GM23338 (cell line): ENCODE data around the gene XYLT1. TPM values are rescaled to one million over a fixed set of nuclear protein-coding genes. Genes with fewer than 3 reads are reported as not detected.

ENCODE experiments used
- ATAC-seq: fragments of 200-7000 bp; cut with Tn5 transposase; 3 replicates; pipeline ENCODE4 v1.9.1; 2020
- DNase-seq: peaks from one replicate; pipeline ENCODE4 v3.0.0-alpha.2; 2015; ENCODE audit warnings: low spot score
- H2AFZ ChIP-seq: fragments of 200-600 bp; sonication (generic); 2 replicates; pipeline ENCODE4 v1.8.0; 2016; ENCODE audit warnings: antibody characterized with exemption, mild to moderate bottlenecking, moderate library complexity
- H3F3A ChIP-seq: fragments of 200-600 bp; sonication (generic); replicated peaks from 2 replicates; pipeline ENCODE4 v1.8.0; 2017; ENCODE audit warnings: antibody characterized with exemption, mixed run types, low read depth
- H3K27ac ChIP-seq: fragments of 200-600 bp; sonication (generic); 2 replicates; pipeline ENCODE4 v1.6.1; 2016; ENCODE audit warnings: low read depth
- H3K27me3 ChIP-seq: fragments of 200-600 bp; sonication (generic); 2 replicates; pipeline ENCODE4 v1.8.0; 2016; ENCODE audit warnings: mild to moderate bottlenecking, mixed run types, moderate library complexity; ENCODE audit not compliant: insufficient read depth
- H3K36me3 ChIP-seq: fragments of 200-600 bp; sonication (generic); 2 replicates; pipeline ENCODE4 v1.8.0; 2016; ENCODE audit warnings: mild to moderate bottlenecking; ENCODE audit not compliant: insufficient read depth
- H3K4me1 ChIP-seq: fragments of 200-600 bp; sonication (generic); 2 replicates; pipeline ENCODE4 v1.8.0; 2016; ENCODE audit warnings: mild to moderate bottlenecking, moderate library complexity; ENCODE audit not compliant: insufficient read depth
- H3K4me2 ChIP-seq: fragments of 200-600 bp; sonication (generic); 2 replicates; pipeline ENCODE4 v1.7.1; 2017; ENCODE audit warnings: mixed run types
- H3K4me3 ChIP-seq: fragments of 200-600 bp; sonication (generic); 2 replicates; pipeline ENCODE4 v1.6.1; 2016; ENCODE audit warnings: mixed run types
- H3K79me2 ChIP-seq: fragments of 200-600 bp; sonication (generic); replicated peaks from 2 replicates; pipeline ENCODE4 v1.8.0; 2017; ENCODE audit warnings: mild to moderate bottlenecking; ENCODE audit not compliant: insufficient read depth
- H3K9me2 ChIP-seq: fragments of 200-600 bp; sonication (generic); 2 replicates; pipeline ENCODE4 v1.8.0; 2017; ENCODE audit not compliant: insufficient read depth
- H4K20me1 ChIP-seq: fragments of 200-600 bp; sonication (generic); replicated peaks from 2 replicates; pipeline ENCODE4 v1.8.0; 2017; ENCODE audit warnings: mild to moderate bottlenecking; ENCODE audit not compliant: insufficient read depth
- H3K27ac Mint-ChIP-seq: 2 replicates; pipeline ENCODE4 v1.8.0; 2020; ENCODE audit warnings: inconsistent platforms, mild to moderate bottlenecking, moderate library complexity, mixed read lengths
- H3K27me3 Mint-ChIP-seq: 3 replicates; pipeline ENCODE4 v1.8.0; 2022; ENCODE audit warnings: low read depth, mild to moderate bottlenecking, moderate library complexity, mixed read lengths, inconsistent platforms; ENCODE audit not compliant: insufficient read depth, poor library complexity
- H3K36me3 Mint-ChIP-seq: 3 replicates; pipeline ENCODE4 v1.8.0; 2021; ENCODE audit warnings: low read depth, mild to moderate bottlenecking, inconsistent platforms, moderate library complexity, mixed read lengths
- H3K4me1 Mint-ChIP-seq: 3 replicates; pipeline ENCODE4 v1.8.0; 2020; ENCODE audit warnings: mild to moderate bottlenecking, inconsistent platforms, mixed read lengths
- H3K4me3 Mint-ChIP-seq: 3 replicates; pipeline ENCODE4 v1.8.0; 2021; ENCODE audit warnings: moderate library complexity, mild to moderate bottlenecking, inconsistent platforms, mixed read lengths
- H3K9me3 Mint-ChIP-seq: 3 replicates; pipeline ENCODE4 v1.8.0; 2020; ENCODE audit warnings: moderate library complexity, mild to moderate bottlenecking, inconsistent platforms, mixed read lengths
- ETS1 ChIP-seq: IDR thresholded peaks from 2 replicates; pipeline ENCODE4 v1.6.1; 2016; ENCODE audit warnings: antibody characterized with exemption
- EZH2phosphoT487 ChIP-seq: fragments of 200-600 bp; sonication (generic); IDR thresholded peaks from one replicate; pipeline ENCODE4 v1.8.1; 2018; ENCODE audit warnings: antibody characterized with exemption; ENCODE audit not compliant: unreplicated experiment
- JUNB ChIP-seq: IDR thresholded peaks from one replicate; pipeline ENCODE4 v1.6.1; 2016; ENCODE audit warnings: antibody characterized with exemption; ENCODE audit not compliant: unreplicated experiment
- NANOG ChIP-seq: IDR thresholded peaks from 2 replicates; pipeline ENCODE4 v1.6.1; 2016; ENCODE audit warnings: antibody characterized with exemption, borderline replicate concordance
- POLR2AphosphoS5 ChIP-seq: IDR thresholded peaks from 2 replicates; pipeline ENCODE4 v1.6.1; 2016; ENCODE audit warnings: antibody characterized with exemption, low read depth
- STAT1 ChIP-seq: IDR thresholded peaks from one replicate; pipeline ENCODE4 v1.6.1; 2016; ENCODE audit warnings: antibody characterized with exemption; ENCODE audit not compliant: unreplicated experiment
- ZNF114 ChIP-seq: fragments of 250-450 bp; sonication (Bioruptor Pico); IDR thresholded peaks from 2 replicates; pipeline ENCODE4 v1.5.0; 2020; ENCODE audit warnings: mild to moderate bottlenecking, moderate library complexity
- ZNF331 ChIP-seq: fragments of 250-450 bp; sonication (Bioruptor Pico); IDR thresholded peaks from 2 replicates; pipeline ENCODE4 v1.5.0; 2020; ENCODE audit warnings: low read depth, mild to moderate bottlenecking, moderate library complexity
- polyA plus RNA-seq: library from polyadenylated mRNA; unstranded; fragments of >200 nt; fragmentation: Nextera tagmentation; extraction: Ambion mirVana; gene quantifications from 2 replicates; pipeline ENCODE4 v1.2.1, GENCODE V29; 2016
- total RNA-seq: library from RNA; depleted of rRNA; stranded (reverse); fragments of >200 nt; shearing (Covaris generic); gene quantifications from 2 replicates; pipeline ENCODE4 v1.2.3, GENCODE V29; 2014
- TF ChIP-seq, protein P1 (sequence below): IDR thresholded peaks from one replicate; pipeline ENCODE4 v1.6.1; 2018; ENCODE audit warnings: antibody characterized with exemption; ENCODE audit not compliant: unreplicated experiment
- TF ChIP-seq, protein P2 (sequence below): fragments of 250-450 bp; sonication (Bioruptor Pico); IDR thresholded peaks from 2 replicates; pipeline ENCODE4 v1.5.0; 2020; ENCODE audit warnings: mild to moderate bottlenecking, moderate library complexity

Gene XYLT1
- total and polyA plus RNA-seq, 2 experiments from 2014 or later = 3.5 to 24.7 TPM

- Mint-ChIP-seq H3K9me3 (peaks cover 3% of the 10 kb centered on the region; the same call in 1 of the 3 replicates), H3K4me1 (peaks cover 21% of the 10 kb centered on the region), H3K27me3 (peaks cover 4% of the 10 kb centered on the region), H3K4me3 (no peak overlapping the region), H3K27ac (no peak overlapping the region), H3K36me3 (peaks cover 3% of the 10 kb centered on the region)
- TF ChIP-seq NANOG (no peak), POLR2AphosphoS5 (no peak), EZH2phosphoT487 (no peak), ETS1 (no peak), STAT1 (no peak), ZNF331 (CRISPR knock-in tag) (no peak), JUNB (no peak), ZNF114 (no peak)
- TF ChIP-seq, protein P1, sequence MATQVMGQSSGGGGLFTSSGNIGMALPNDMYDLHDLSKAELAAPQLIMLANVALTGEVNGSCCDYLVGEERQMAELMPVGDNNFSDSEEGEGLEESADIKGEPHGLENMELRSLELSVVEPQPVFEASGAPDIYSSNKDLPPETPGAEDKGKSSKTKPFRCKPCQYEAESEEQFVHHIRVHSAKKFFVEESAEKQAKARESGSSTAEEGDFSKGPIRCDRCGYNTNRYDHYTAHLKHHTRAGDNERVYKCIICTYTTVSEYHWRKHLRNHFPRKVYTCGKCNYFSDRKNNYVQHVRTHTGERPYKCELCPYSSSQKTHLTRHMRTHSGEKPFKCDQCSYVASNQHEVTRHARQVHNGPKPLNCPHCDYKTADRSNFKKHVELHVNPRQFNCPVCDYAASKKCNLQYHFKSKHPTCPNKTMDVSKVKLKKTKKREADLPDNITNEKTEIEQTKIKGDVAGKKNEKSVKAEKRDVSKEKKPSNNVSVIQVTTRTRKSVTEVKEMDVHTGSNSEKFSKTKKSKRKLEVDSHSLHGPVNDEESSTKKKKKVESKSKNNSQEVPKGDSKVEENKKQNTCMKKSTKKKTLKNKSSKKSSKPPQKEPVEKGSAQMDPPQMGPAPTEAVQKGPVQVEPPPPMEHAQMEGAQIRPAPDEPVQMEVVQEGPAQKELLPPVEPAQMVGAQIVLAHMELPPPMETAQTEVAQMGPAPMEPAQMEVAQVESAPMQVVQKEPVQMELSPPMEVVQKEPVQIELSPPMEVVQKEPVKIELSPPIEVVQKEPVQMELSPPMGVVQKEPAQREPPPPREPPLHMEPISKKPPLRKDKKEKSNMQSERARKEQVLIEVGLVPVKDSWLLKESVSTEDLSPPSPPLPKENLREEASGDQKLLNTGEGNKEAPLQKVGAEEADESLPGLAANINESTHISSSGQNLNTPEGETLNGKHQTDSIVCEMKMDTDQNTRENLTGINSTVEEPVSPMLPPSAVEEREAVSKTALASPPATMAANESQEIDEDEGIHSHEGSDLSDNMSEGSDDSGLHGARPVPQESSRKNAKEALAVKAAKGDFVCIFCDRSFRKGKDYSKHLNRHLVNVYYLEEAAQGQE = no peak
- TF ChIP-seq, protein P2, sequence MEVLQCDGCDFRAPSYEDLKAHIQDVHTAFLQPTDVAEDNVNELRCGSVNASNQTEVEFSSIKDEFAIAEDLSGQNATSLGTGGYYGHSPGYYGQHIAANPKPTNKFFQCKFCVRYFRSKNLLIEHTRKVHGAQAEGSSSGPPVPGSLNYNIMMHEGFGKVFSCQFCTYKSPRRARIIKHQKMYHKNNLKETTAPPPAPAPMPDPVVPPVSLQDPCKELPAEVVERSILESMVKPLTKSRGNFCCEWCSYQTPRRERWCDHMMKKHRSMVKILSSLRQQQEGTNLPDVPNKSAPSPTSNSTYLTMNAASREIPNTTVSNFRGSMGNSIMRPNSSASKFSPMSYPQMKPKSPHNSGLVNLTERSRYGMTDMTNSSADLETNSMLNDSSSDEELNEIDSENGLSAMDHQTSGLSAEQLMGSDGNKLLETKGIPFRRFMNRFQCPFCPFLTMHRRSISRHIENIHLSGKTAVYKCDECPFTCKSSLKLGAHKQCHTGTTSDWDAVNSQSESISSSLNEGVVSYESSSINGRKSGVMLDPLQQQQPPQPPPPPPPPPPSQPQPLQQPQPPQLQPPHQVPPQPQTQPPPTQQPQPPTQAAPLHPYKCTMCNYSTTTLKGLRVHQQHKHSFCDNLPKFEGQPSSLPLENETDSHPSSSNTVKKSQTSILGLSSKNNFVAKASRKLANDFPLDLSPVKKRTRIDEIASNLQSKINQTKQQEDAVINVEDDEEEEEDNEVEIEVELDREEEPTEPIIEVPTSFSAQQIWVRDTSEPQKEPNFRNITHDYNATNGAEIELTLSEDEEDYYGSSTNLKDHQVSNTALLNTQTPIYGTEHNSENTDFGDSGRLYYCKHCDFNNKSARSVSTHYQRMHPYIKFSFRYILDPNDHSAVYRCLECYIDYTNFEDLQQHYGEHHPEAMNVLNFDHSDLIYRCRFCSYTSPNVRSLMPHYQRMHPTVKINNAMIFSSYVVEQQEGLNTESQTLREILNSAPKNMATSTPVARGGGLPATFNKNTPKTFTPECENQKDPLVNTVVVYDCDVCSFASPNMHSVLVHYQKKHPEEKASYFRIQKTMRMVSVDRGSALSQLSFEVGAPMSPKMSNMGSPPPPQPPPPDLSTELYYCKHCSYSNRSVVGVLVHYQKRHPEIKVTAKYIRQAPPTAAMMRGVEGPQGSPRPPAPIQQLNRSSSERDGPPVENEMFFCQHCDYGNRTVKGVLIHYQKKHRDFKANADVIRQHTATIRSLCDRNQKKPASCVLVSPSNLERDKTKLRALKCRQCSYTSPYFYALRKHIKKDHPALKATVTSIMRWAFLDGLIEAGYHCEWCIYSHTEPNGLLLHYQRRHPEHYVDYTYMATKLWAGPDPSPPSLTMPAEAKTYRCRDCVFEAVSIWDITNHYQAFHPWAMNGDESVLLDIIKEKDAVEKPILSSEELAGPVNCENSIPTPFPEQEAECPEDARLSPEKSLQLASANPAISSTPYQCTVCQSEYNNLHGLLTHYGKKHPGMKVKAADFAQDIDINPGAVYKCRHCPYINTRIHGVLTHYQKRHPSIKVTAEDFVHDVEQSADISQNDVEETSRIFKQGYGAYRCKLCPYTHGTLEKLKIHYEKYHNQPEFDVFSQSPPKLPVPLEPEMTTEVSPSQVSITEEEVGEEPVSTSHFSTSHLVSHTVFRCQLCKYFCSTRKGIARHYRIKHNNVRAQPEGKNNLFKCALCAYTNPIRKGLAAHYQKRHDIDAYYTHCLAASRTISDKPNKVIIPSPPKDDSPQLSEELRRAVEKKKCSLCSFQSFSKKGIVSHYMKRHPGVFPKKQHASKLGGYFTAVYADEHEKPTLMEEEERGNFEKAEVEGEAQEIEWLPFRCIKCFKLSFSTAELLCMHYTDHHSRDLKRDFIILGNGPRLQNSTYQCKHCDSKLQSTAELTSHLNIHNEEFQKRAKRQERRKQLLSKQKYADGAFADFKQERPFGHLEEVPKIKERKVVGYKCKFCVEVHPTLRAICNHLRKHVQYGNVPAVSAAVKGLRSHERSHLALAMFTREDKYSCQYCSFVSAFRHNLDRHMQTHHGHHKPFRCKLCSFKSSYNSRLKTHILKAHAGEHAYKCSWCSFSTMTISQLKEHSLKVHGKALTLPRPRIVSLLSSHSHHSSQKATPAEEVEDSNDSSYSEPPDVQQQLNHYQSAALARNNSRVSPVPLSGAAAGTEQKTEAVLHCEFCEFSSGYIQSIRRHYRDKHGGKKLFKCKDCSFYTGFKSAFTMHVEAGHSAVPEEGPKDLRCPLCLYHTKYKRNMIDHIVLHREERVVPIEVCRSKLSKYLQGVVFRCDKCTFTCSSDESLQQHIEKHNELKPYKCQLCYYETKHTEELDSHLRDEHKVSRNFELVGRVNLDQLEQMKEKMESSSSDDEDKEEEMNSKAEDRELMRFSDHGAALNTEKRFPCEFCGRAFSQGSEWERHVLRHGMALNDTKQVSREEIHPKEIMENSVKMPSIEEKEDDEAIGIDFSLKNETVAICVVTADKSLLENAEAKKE = no peak
- Histone ChIP-seq H3K27me3 (no peaks in the 10 kb centered on the region), H3F3A (no peaks in the 10 kb centered on the region), H4K20me1 (no peaks in the 10 kb centered on the region), H2AFZ (no peak overlapping the region), H3K9me2 (peaks cover 4% of the 10 kb centered on the region; the same call in 1 of the 2 replicates), H3K4me3 (no peak overlapping the region), H3K4me2 (no peak overlapping the region), H3K79me2 (no peaks in the 10 kb centered on the region), H3K27ac (no peak overlapping the region), H3K36me3 (no peaks in the 10 kb centered on the region), H3K4me1 (peaks cover 12% of the 10 kb centered on the region)
- DNase-seq = no peak
- ATAC-seq = no peak
Observed at GRCh38 chr16:17068524-17068923, 402.2 kb downstream of the XYLT1 start.
